Neuron (in vitro differentiated cells): ENCODE data around the gene FHIT.
"Not testable (repeated sequence)": the region's sequence is repeated elsewhere in the genome, so short reads cannot be mapped to it uniquely, and the experiment has no call there.

Source experiments
- H2AFZ ChIP-seq: one replicate; pipeline ENCODE4 v1.6.1; 2013; ENCODE audit warnings: low read depth, mild to moderate bottlenecking, inconsistent platforms, low read length, moderate library complexity
- H3K27me3 ChIP-seq: one replicate; pipeline ENCODE4 v1.6.1; 2013; ENCODE audit warnings: low read length; ENCODE audit not compliant: insufficient read depth
- H3K36me3 ChIP-seq: one replicate; pipeline ENCODE4 v1.6.1; 2013; ENCODE audit warnings: low read length; ENCODE audit not compliant: insufficient read depth
- H3K4me1 ChIP-seq: one replicate; pipeline ENCODE4 v1.6.1; 2013; ENCODE audit warnings: low read length; ENCODE audit not compliant: insufficient read depth
- H3K4me3 ChIP-seq: 2 replicates; pipeline ENCODE4 v1.5.1; 2013; ENCODE audit warnings: mild to moderate bottlenecking, low read length, moderate library complexity
- H3K9me3 ChIP-seq: one replicate; pipeline ENCODE4 v1.6.1; 2013; ENCODE audit warnings: low read length

The FHIT gene

DNA sequence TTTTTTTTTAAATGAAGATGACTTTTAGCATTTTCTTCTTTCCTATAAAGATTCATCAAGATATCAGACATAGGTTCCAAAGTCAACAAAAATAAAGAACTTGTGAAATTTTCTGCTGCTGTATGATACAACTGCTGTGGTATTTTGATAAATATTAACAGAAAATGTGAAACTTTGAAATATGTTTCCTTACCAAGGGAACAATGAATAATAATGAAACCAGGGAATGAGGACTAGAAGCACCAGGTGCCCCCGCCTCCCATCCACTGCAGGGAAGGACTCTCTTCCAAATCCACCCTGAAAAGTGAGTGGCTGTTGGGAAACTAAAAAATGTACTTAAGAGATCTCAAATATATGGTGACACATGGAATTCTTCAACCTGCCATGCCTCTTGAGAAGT is 198.4 kb downstream of the FHIT start:
- Histone ChIP-seq H3K9me3 (no peaks in the 10 kb centered on the region), H3K27me3 (no peaks in the 10 kb centered on the region), H3K4me1 (no peaks in the 10 kb centered on the region), H2AFZ (no peak overlapping the region), H3K4me3 (no peak overlapping the region), H3K36me3 (no peaks in the 10 kb centered on the region)

DNA sequence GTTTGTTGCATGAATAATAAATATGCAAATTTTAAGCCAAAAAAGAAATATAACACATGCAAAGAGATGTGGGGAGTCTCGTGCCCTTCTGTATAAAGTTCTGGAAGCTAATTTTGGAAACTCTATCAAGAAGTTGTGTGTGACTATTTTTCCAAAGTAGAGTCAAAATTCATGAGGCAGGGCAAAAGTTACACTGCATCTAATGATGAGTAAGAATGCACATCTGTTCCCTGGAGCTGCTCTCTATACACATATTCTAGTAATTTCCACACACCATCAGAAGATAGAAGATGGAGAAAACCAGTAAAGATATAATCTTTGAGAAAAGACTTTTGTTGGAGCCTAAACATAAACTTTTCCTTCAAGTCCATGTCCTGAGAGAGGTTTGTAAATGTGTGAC is 199.6 kb downstream of the FHIT start:
- no peaks in the 10 kb centered on the region for H3K36me3 ChIP-seq
- H3K4me3 ChIP-seq = no peak overlapping the region
- no peaks in the 10 kb centered on the region for H3K9me3 ChIP-seq
- no peak overlapping the region for H2AFZ ChIP-seq
- H3K4me1 ChIP-seq = no peaks in the 10 kb centered on the region
- no peaks in the 10 kb centered on the region for H3K27me3 ChIP-seq

DNA sequence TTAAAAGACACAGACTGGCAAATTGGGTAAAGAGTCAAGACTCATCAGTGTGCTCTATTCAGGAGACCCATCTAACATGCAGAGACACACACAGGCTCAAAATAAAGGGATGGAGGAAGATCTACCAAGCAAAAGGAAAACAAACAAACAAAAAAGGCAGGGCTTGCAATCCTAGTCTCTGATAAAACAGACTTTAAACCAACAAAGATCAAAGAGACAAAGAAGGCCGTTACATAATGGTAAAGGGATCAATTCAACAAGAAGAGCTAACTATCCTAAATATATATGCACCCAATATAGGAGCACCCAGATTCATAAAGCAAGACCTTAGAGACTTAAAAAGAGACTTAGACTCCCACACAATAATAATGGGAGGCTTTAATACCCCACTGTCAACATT is 206.1 kb downstream of the FHIT start:
- not testable (repeated sequence) for H3K4me3 ChIP-seq, H2AFZ ChIP-seq, H3K4me1 ChIP-seq, H3K27me3 ChIP-seq, H3K9me3 ChIP-seq, H3K36me3 ChIP-seq

DNA sequence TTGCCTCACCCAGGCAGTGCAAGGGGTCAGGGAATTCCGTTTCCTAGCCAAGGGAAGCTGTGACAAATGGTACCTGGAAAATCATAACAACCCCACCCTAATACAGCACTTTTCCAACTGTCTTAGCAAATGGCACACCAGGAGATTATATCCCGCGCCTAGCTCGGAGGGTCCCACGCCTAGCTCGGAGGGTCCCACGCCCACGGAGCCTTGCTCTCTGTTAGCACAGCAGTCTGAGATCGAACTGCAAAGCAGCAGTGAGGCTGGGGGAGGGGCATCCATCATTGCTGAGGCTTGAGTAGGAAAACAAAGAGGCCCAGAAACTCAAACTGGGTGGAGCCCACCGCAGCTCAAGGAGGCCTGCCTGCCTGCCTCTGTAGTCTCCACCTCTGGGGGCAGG is 208.1 kb downstream of the FHIT start:
- Histone ChIP-seq H3K27me3 (no peaks in the 10 kb centered on the region), H3K4me3 (no peak overlapping the region), H2AFZ (no peak overlapping the region), H3K36me3 (no peaks in the 10 kb centered on the region), H3K9me3 (peaks cover 4% of the 10 kb centered on the region), H3K4me1 (no peaks in the 10 kb centered on the region)

DNA sequence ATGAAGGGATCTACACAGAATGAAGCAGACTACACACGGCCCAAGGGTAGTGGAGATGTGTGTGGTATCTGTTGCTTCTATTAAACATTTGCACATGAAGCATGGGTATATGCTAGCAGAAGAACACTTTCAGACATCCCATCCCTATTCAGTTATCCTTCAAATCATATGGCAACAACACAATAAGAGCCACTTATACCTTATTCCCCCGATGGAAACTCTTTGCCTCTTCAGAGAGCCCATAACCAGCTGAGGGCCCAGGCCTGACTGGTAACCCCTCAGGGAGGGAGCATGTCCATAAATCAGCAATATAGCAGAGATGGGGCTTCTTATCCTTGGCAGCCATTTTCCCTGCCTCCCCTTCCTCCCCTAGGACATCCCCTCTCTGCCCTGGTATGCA is 210.6 kb downstream of the FHIT start:
- Histone ChIP-seq H3K4me3 (no peak overlapping the region), H3K36me3 (no peaks in the 10 kb centered on the region), H3K4me1 (no peaks in the 10 kb centered on the region), H2AFZ (no peak overlapping the region), H3K9me3 (peaks cover 4% of the 10 kb centered on the region), H3K27me3 (no peaks in the 10 kb centered on the region)

DNA sequence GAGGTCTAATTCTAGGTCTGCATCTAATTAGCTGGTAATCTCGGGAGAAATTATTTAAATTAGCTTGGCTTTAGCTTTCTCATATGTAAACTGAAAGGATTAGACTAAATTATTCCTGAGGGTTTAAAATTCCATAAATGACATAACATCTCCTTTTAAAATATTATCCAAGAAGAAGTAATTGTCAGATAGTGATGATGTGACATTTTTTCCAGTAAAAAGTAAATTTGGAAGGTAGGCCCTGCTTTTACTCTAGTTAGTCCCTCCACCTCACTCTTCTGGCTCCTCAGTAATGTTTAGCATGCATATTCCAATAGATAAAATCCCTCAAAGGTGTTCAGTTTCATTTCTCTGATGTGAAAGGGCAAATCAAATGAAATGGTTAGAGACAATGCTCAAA is 215.7 kb downstream of the FHIT start:
- H3K4me3 ChIP-seq = no peak overlapping the region
- no peaks in the 10 kb centered on the region for H3K9me3 ChIP-seq
- H3K27me3 ChIP-seq = no peaks in the 10 kb centered on the region

DNA sequence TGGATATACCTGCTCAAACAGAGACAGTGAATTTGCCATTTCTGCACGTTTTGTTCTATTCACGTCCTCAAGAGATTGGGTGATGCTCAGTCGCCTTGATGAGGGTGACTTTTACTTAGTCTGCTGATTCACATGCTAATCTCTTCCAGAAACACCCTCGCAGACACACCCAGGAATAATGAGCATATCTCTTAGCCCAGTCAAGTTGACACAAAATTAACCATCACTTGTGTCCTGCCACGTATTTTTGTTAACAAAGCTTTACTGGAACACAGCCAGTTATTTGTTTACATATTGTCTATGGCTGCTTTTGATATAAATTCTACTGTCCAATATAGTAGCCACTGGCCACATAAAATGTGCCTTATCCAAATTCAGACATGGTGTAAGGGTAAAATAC is 218.3 kb downstream of the FHIT start:
- no peaks in the 10 kb centered on the region for H3K4me1 ChIP-seq
- H3K4me3 ChIP-seq = no peak overlapping the region
- no peak overlapping the region for H2AFZ ChIP-seq
- H3K27me3 ChIP-seq = no peaks in the 10 kb centered on the region
- no peaks in the 10 kb centered on the region for H3K9me3 ChIP-seq
- H3K36me3 ChIP-seq = no peaks in the 10 kb centered on the region

More for the DNA sequence above, 215.7 kb downstream of the FHIT start:
- no peak overlapping the region for H2AFZ ChIP-seq
- H3K36me3 ChIP-seq = no peaks in the 10 kb centered on the region
- H3K4me1 ChIP-seq = no peaks in the 10 kb centered on the region

DNA sequence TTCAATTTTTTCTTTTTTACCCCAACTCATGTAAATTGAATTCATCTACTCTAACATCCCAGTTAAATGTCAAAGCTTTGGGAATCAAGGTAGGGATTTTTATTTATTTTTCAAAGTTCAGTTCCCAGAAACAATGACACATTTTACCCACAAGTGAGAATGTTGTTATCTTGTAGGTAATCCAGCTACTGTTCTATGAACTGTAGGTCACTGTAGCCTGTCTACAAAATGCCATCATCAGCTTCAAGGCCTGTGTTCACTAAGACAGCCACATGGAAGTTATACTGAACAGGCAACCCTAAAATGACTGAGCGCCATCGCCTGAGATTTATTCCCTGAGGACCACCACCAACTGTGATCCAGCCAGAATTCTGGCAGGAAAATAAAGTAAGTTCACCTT is 219.7 kb downstream of the FHIT start:
- Histone ChIP-seq H3K9me3 (no peaks in the 10 kb centered on the region), H3K36me3 (no peaks in the 10 kb centered on the region)

DNA sequence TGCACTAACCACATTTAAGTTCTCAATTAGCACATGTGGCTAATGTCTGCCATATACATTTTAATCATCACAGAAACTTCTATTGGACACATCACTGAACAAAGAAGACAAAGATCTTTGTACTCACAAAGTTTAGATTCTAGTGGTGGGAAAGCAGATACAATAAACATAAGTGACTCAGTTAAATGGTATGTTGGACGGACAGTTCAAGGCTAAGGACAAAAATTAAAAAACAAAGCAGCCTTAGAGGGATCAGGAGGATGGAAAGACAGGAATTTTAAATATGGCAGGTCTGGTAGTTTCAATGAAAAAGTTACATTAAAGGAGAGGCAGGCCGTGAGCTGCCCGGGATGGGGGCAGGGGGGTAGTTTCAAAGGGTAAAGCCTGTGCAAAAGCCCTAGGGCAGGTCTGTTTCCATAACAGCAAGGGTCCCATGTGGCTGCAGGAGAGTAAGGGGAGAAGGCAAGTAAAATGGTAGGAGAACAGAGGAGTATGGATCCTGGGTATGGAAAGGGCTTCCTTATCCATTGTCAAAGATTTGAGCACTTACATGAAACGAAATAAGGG is 220.7 kb downstream of the FHIT start:
- no peak overlapping the region for H2AFZ ChIP-seq
- no peaks in the 10 kb centered on the region for H3K9me3 ChIP-seq
- no peaks in the 10 kb centered on the region for H3K36me3 ChIP-seq
- H3K4me1 ChIP-seq = peaks cover 6% of the 10 kb centered on the region
- H3K4me3 ChIP-seq = no peak overlapping the region
- H3K27me3 ChIP-seq = no peaks in the 10 kb centered on the region

More for the DNA sequence above, 219.7 kb downstream of the FHIT start:
- no peaks in the 10 kb centered on the region for H3K27me3 ChIP-seq
- H3K4me3 ChIP-seq = no peak overlapping the region
- H3K4me1 ChIP-seq = no peaks in the 10 kb centered on the region
- no peak overlapping the region for H2AFZ ChIP-seq

DNA sequence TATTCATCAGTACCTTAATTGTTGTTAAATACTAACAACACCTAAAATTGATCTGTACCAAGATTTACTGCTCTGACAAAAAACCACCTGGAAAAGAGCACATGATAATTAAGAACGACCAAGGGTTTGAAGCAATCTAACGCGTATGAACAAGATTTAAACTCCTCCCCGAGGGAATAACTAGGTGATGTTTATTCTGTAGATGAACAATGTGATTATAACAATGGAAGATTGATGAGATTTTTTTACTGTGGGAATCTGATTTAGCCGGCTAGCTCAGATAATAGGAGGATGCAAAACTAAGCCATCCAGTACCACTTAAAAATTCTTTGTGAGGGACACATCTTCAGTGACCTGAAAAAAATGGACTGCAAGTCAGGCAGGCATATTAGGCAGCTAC is 222.1 kb downstream of the FHIT start:
- Histone ChIP-seq H2AFZ (no peak overlapping the region), H3K4me3 (no peak overlapping the region), H3K9me3 (no peaks in the 10 kb centered on the region), H3K27me3 (no peaks in the 10 kb centered on the region), H3K36me3 (no peaks in the 10 kb centered on the region), H3K4me1 (peaks cover 6% of the 10 kb centered on the region)

DNA sequence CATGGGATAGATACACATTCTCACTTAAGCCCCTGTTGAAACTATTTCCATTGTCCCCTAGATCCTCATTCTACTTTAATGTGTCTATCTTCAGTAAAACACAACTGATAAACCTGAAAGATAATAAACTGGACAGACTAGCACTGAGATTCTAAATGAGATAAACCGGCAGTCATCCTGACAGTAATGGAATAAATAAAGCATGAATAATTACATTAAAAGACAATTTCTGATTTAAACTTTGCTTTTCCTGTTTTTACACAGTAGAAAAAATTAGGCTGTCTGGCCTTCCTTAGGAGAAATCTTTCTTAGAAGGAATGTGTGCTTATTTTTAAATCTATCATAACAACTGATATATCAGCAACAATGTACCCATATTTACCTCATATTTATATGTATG is 232.4 kb downstream of the FHIT start:
- Histone ChIP-seq H3K4me3 (no peak overlapping the region), H3K9me3 (no peaks in the 10 kb centered on the region), H2AFZ (no peak overlapping the region), H3K27me3 (no peaks in the 10 kb centered on the region), H3K4me1 (peaks cover 4% of the 10 kb centered on the region), H3K36me3 (no peaks in the 10 kb centered on the region)

DNA sequence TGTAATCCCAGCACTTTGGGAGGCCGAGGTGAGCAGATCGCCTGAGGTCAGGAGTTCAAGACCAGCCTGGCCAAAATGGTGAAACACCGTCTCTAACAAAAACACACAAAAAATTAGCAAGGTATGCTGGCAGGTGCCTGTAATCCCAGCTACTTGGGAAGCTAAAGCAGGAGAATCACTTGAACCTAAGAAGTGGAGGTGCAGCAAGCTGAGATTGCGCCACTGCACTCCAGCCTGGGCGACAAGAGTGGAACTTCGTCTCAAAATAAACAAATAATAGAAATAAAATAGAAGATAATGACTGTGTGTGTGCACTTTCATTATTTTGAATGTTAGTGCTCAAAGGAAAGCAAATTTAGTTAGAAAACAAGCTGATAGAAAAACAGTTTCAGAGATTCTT is 234.2 kb downstream of the FHIT start:
- not testable (repeated sequence) for H3K36me3 ChIP-seq, H3K4me1 ChIP-seq, H3K9me3 ChIP-seq, H3K4me3 ChIP-seq, H3K27me3 ChIP-seq, H2AFZ ChIP-seq

DNA sequence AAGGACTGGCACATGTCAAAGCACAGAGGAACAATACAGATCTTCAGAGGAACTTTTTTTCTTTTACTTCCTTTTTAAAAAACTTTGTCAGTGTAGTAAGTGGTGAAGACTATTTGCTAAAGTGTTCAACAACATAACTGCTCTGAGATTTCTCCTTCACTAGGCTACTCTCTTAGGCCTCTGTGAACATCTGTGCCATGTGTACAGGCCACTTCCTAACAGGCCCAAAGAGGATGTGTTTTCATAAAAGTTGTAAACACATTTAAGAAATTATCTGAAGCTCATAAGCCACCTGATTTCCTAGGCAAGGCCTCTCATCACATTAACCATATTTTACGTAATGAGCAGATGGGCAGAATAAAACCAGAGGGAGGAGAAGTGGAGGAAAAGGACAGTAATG is 235.4 kb downstream of the FHIT start:
- Histone ChIP-seq H3K4me3 (no peak overlapping the region), H3K4me1 (peaks cover 4% of the 10 kb centered on the region), H3K27me3 (no peaks in the 10 kb centered on the region), H3K36me3 (no peaks in the 10 kb centered on the region), H2AFZ (no peak overlapping the region), H3K9me3 (no peaks in the 10 kb centered on the region)

DNA sequence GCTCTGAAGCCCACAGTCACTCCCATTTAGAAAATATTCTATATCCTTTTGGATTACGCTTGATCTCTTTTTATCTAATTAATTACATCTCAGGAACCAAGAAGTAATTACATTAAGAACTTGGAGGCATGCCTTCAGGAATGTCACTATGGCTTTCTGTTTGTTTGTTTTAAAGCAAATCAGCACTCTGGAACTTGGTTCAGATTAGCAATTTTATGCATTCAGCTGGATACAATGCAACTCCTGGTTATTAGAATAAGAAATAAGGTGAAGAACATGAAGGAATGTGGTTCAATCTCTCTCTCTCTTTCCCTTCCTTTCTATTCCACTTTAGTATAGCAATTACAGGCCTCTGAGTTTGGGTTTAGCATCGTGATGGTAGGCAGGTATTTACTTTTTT is 235.8 kb downstream of the FHIT start:
- no peaks in the 10 kb centered on the region for H3K36me3 ChIP-seq
- H2AFZ ChIP-seq = no peak overlapping the region
- no peaks in the 10 kb centered on the region for H3K27me3 ChIP-seq
- H3K4me3 ChIP-seq = no peak overlapping the region
- H3K9me3 ChIP-seq = no peaks in the 10 kb centered on the region
- H3K4me1 ChIP-seq = peaks cover 4% of the 10 kb centered on the region
